Middle frontal gyrus (tissue), 1 donor: ENCODE results near the gene HDAC9.

ENCODE experiments used
- DNase-seq: peaks from one replicate; pipeline ENCODE4 v3.0.0-alpha.2; 2015; ENCODE audit warnings: low spot score; ENCODE audit errors: extremely low spot score

The HDAC9 gene

GRCh38 chr7:18655506-18655905 is 160.0 kb downstream of the HDAC9 start:
- no peak for DNase-seq

DNA sequence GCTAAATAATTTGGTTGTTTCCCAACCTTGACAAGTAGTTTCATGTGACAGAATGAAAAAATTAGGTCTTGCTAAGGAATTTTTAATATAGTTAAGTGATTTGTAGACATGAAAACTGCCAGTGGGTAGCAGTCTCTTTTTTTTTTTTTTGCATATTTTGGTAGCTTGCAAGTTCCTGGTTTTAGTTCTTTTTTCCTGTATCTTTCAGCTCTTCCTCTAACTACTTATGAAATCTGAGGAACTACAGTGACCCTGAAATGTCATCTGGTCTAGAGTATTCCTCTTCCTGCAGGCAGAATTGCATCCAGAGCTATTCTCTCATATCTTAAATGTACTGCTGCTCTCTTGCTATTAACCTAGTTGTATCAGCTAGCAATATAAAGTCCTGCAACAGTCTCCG is 160.4 kb downstream of the HDAC9 start:
- DNase-seq = no peak

DNA sequence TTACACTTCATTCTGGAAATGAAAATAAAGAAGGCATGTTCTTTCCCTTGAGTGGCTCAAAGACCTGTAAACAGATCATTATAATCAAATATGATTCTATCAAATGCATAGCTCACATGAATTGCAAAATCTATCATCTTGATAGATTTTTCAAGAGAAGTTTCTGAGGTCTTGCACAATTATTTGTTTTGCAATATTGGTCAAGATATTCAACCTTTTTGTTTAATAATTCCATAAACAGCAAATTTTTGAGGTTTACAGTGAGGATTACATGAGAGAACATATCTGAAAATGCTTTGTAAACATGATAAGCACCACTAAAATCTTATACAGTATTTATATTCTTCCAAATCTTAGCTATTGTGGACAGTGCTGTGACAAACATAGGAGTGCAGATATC is 160.8 kb downstream of the HDAC9 start:
- DNase-seq = no peak

DNA sequence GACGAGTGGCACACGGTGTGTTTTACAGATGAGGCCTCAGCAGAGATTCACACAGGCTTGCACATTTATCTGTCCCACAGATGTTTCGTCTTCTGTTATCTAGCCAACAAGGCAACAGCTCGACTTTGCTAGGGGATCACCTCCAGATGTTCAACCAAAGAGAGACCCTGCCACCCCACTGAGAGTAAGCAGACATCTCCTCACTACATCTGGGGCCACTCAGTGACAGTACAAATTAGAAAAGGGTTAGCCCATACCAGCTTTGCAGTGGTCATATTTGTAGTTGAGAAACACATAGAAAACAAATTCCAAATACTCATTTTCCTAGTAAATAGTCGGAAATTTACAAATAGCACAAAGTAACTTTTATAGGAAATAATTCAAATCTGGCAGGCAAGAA is 164.2 kb downstream of the HDAC9 start:
- DNase-seq = no peak

GRCh38 chr7:18663321-18663720 is 167.8 kb downstream of the HDAC9 start:
- no peak for DNase-seq

GRCh38 chr7:18666107-18666728 is 170.7 kb downstream of the HDAC9 start:
- DNase-seq = peak; percentile 18

DNA sequence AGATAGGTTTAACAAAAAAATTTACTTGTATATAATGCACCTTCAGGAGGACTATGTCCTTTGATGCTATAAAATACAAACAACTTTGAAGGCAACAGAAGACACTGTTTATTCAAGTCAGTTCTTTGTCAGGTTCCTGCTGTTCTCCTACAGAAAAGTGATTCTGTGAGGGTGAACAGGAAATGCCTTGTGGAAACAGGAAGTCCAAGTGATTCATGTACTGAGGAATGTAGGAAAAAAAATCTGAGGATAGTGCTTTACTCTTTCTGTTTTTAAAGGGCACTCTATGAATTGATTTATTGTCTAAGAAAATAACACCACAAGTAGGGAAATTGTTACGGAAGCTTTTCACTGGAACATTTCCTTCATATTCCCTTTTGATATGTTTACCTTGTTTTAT is 171.9 kb downstream of the HDAC9 start:
- DNase-seq = no peak

- DNase-seq = no peak
Observed at GRCh38 chr7:18671176-18671575, 175.6 kb downstream of the HDAC9 start.

DNA sequence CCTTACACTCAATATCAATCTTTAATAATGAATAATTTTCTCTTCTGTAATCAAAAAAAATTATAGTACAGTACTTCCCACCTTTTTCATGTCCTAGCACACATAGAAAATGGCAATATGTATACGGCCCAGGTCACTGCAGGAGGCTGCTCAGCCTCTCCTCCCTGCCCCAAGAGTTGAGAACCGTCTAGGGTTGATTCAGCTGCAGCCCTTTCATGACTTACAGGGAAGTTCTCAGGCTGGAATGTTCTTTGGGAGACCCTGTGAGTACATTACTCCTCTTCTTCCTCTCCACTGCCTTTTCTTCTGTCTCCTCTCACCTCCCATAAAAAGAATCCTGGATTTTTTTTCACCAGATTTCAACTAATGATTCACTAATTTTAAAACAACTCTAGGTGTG is 180.0 kb downstream of the HDAC9 start:
- DNase-seq = no peak

DNA sequence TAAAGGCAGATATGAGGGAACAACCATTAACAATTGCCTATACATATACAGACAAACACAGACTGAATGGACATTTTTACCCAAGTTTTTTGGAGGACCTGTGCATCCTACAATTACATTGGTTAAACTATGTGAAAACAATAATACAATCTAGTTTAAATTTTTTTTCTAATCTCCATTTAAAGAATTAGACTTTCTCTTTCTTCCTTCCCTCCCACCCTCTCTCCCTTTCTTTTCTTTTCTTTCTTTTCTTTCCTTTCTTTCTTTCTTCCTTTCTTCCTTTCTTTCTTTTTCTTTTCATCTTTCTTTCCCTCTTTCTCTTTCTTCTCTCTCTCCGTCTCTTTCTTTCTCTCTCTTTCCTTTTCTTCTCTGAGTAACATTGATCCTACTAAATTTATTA is 183.7 kb downstream of the HDAC9 start:
- DNase-seq = no peak

GRCh38 chr7:18680576-18680975 is 185.0 kb downstream of the HDAC9 start:
- no peak for DNase-seq

- DNase-seq = no peak
Observed at GRCh38 chr7:18684916-18685315, 189.4 kb downstream of the HDAC9 start.

DNA sequence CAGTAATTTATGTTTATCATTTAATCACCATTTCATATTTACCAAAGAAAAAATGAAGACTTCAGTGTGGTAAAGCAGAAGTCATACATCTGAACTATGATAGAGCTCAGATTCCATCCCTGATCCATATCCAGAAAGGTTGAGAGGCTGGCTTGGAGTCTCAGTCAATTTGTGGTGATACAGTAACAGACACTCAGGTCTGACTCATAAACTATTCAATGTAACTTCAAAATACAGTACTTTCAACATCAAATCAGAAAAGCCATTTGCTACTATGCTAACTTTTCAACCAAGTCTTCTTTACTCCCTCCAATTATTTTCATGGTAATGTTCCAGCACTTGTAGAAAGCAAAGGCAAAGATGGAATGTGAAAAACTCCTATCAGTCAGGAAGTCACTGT is 190.4 kb downstream of the HDAC9 start:
- no peak for DNase-seq

- no peak for DNase-seq
Observed at GRCh38 chr7:18689551-18689950, 194.0 kb downstream of the HDAC9 start.

DNA sequence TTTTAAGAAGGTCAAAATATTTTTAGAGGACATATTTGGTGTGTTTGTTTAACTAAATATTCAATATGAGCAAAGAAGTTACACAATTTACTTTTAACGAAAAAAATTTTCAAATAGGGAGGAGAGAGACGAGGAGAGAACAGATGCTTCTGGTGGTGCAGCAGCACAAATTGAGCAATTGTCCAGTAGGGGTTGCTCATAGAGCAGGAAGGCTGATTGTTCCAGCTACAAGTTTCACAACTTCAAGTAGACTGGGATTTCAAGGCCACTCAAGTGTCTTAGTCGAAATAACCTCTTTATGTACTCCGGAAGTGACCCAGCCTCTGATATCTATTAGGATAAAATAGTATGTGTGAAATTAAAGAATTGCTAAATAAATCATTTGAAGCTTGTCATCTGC is 197.9 kb downstream of the HDAC9 start:
- DNase-seq = no peak

DNA sequence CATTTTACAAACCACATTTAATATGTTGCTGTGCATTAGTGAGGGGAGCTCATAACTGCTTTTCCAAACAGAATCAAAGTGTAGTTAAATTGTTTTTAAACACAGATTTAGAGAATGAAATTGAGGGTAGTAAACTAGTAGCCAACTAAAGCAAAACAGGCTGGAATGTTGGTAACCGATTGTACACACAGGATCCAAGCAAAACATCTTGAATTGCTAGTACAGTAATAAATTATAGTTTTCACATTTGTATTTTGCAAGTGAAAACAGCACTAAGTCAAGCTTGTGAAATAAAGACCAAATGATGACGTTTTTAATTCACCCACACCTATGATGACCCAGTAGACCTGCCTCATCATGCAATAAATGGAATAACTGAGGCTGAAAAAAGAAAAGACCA is 198.3 kb downstream of the HDAC9 start:
- no peak for DNase-seq

DNA sequence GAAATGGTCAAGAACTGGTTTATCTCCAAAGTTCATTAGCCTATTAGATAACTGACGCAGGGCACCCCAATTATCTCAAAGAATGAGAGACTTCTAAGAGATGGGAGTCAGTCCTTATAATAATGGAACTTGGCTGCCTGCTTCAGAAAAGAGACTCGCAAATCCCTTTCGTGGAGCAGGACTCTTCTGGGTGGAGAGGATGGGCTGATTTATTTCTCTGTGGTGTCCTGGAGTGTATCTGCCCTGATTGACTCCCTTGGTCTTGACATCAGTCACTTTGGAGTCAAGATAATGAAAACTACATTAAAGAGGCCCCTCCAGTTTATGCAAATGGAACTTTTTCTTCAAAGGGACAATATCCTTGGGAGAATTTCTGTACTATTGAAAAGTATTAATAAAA is 198.9 kb downstream of the HDAC9 start:
- no peak for DNase-seq

DNA sequence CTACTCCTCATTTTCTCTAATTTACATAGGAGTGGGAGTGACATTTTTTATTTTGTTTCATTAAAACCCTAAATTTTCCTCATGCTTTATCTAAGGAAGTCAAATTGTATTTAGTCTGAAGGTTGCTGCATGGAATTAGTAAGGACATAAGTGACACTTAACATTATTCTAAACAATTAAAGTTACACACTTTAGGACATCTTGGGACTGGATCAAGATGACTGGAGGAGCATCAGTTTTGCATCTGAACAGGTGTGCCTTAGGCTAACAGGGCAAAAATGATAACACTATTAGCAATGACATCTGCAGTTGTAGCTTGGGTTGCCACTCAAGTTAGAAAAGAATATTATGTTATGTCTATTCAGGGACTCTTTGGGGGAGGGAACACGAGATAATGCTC is 199.4 kb downstream of the HDAC9 start:
- DNase-seq = no peak

- no peak for DNase-seq
Observed at GRCh38 chr7:18698258-18698734, 202.7 kb downstream of the HDAC9 start.

GRCh38 chr7:18700147-18700546 is 204.6 kb downstream of the HDAC9 start:
- no peak for DNase-seq

DNA sequence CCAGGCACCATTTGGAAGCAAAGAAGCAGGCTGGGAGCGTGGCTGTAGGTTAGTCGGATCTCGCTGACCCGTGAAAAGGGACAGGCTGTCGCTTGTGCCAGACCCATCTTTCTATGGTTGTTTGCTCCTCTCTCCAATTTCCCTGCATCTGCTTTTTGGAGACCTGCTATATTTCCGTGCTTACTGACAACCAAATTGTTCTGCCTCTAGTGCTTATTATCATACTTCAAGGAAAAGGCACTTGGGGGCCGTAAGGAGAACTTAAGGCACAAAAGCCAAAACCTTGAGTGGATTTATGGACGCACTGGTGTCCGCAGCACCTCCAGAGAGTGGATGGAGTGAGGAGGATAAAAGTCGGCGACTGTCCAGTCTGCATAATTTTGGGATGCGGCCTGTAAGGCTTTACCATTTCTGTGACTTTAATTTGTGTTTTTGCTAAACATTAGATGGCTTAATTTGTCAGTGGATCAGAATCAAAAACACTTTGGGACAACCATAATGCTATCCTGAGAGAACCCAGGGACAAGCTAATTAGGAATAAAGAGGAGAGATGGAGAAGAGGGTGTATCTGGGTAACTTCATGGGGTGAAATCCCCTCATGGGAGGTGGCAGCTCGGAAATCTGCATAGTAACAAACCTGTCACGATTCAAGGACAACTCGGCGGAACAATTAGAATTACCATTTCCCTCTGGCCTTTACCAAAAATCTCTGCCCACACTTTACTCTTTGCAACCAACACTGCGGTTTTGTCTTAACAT is 206.7 kb downstream of the HDAC9 start:
- DNase-seq = no peak

GRCh38 chr7:18703685-18704084 is 208.1 kb downstream of the HDAC9 start:
- no peak for DNase-seq

DNA sequence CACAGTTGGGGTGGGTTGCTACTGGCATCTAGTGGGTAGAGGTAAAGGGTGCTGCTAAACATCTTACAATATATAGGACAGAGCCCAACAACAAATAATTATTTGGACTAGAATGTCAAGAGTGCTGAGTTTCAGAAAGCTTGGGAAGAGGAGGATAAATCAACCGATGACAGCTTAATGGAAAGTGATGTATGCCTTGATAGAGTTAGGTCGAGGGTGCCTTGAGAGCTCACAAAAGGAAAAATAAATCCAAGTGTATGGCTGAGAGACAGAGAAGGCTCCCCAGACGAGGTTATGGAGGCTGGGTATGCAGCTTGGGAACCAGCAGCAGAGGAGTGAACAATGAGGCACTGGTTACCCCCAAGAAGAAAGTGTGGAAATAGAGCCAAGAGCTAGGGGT is 211.1 kb downstream of the HDAC9 start:
- DNase-seq = no peak
